GM15510 (cell line): ENCODE measurements around the gene COL4A6.

Source experiments
- POLR2A ChIP-seq: IDR thresholded peaks from 3 replicates; pipeline ENCODE4 v1.6.1; 2011; ENCODE audit warnings: borderline replicate concordance; ENCODE audit not compliant: insufficient read length; ENCODE audit errors: extremely low read depth

Gene COL4A6

GRCh38 chrX:108304757-108305156 lies 133.5 kb downstream of the COL4A6 start:
- no peak for TF ChIP-seq POLR2A

GRCh38 chrX:108304210-108304609 lies 134.0 kb downstream of the COL4A6 start:
- no peak for TF ChIP-seq POLR2A

GRCh38 chrX:108303682-108304081 lies 134.5 kb downstream of the COL4A6 start:
- no peak for TF ChIP-seq POLR2A

- TF ChIP-seq POLR2A, result no peak
These were observed 138.5 kb downstream of the COL4A6 start for GRCh38 chrX:108299704-108300103.

GRCh38 chrX:108299101-108299591 lies 139.1 kb downstream of the COL4A6 start:
- no peak for TF ChIP-seq POLR2A

GRCh38 chrX:108298165-108298602 lies 140.0 kb downstream of the COL4A6 start:
- TF ChIP-seq POLR2A, result no peak

GRCh38 chrX:108297290-108297689 lies 140.9 kb downstream of the COL4A6 start:
- no peak for TF ChIP-seq POLR2A

- TF ChIP-seq POLR2A, result no peak
These were observed 146.2 kb downstream of the COL4A6 start for GRCh38 chrX:108292053-108292452.

GRCh38 chrX:108285918-108286317 lies 152.3 kb downstream of the COL4A6 start:
- no peak for TF ChIP-seq POLR2A

GRCh38 chrX:108285356-108285755 lies 152.9 kb downstream of the COL4A6 start:
- TF ChIP-seq POLR2A, result no peak

- TF ChIP-seq POLR2A, result no peak
These were observed 162.5 kb downstream of the COL4A6 start for GRCh38 chrX:108275732-108276131.

GRCh38 chrX:108271397-108271787 lies 166.8 kb downstream of the COL4A6 start:
- no peak for TF ChIP-seq POLR2A

- TF ChIP-seq POLR2A, result no peak
These were observed 167.4 kb downstream of the COL4A6 start for GRCh38 chrX:108270739-108271396.

GRCh38 chrX:108270280-108270679 lies 167.9 kb downstream of the COL4A6 start:
- no peak for TF ChIP-seq POLR2A

- no peak for TF ChIP-seq POLR2A
These were observed 169.7 kb downstream of the COL4A6 start for GRCh38 chrX:108268434-108269080.

GRCh38 chrX:108267557-108267956 lies 170.7 kb downstream of the COL4A6 start:
- no peak for TF ChIP-seq POLR2A
